ENCODE measurements around the gene UQCC3.
A peak's percentile ranks its signal among the peaks of the same experiment; 100 is the strongest.

Gene UQCC3, protein sequence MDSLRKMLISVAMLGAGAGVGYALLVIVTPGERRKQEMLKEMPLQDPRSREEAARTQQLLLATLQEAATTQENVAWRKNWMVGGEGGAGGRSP

DNA sequence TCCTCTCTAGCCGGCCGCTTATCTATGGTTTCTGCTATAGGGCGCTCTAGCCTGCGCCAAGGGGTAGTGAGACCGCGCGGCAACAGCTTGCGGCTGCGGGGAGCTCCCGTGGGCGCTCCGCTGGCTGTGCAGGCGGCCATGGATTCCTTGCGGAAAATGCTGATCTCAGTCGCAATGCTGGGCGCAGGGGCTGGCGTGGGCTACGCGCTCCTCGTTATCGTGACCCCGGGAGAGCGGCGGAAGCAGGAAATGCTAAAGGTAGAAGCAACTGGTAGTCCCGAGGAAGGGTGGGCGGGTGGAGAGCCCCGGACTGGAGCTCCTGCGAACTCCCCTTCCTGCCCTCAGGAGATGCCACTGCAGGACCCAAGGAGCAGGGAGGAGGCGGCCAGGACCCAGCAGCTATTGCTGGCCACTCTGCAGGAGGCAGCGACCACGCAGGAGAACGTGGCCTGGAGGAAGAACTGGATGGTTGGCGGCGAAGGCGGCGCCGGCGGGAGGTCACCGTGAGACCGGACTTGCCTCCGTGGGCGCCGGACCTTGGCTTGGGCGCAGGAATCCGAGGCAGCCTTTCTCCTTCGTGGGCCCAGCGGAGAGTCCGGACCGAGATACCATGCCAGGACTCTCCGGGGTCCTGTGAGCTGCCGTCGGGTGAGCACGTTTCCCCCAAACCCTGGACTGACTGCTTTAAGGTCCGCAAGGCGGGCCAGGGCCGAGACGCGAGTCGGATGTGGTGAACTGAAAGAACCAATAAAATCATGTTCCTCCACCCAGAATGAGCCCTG lies at the start of gene UQCC3, which contains the start of gene LBHD1:
Gene UQCC3, plus strand, starts transcription at position 66 of the 782 bp plus-strand sequence. Its CDS starts 73 bp downstream, at position 139.
Gene LBHD1, minus strand, starts transcription at position 660 of the 782 bp plus-strand sequence. CDS start 2,236 bp downstream, outside the sequence.
- H3K4me2 ChIP-seq (ENCODE audit: low read length) = peak within 1 kb of the TSS; percentile 99
- peaks cover 64% of the 10 kb centered on the region for H3K4me1 ChIP-seq (ENCODE audit: control insufficient read depth, low read length)
- peaks cover 45% of the 10 kb centered on the region for H3F3A ChIP-seq (ENCODE audit: control insufficient read depth, insufficient read depth)
- H3K9me3 ChIP-seq (ENCODE audit: control insufficient read depth, insufficient read depth, low read length) = no peaks in the 10 kb centered on the region
- no peaks in the 10 kb centered on the region for H3K9me2 ChIP-seq (replicated peaks; ENCODE audit: control insufficient read depth, low read length)
- peaks cover 85% of the 10 kb centered on the region for H3K79me2 ChIP-seq (ENCODE audit: control insufficient read depth, low read length)
- H4K20me1 ChIP-seq (ENCODE audit: control insufficient read depth, insufficient read depth, low read depth, low read length) = no peaks in the 10 kb centered on the region
- TF ChIP-seq EZH2phosphoT487 (IDR thresholded peaks at IDR 0.05; ENCODE audit: borderline replicate concordance, low read length) = no peak
- TF ChIP-seq, protein P1, sequence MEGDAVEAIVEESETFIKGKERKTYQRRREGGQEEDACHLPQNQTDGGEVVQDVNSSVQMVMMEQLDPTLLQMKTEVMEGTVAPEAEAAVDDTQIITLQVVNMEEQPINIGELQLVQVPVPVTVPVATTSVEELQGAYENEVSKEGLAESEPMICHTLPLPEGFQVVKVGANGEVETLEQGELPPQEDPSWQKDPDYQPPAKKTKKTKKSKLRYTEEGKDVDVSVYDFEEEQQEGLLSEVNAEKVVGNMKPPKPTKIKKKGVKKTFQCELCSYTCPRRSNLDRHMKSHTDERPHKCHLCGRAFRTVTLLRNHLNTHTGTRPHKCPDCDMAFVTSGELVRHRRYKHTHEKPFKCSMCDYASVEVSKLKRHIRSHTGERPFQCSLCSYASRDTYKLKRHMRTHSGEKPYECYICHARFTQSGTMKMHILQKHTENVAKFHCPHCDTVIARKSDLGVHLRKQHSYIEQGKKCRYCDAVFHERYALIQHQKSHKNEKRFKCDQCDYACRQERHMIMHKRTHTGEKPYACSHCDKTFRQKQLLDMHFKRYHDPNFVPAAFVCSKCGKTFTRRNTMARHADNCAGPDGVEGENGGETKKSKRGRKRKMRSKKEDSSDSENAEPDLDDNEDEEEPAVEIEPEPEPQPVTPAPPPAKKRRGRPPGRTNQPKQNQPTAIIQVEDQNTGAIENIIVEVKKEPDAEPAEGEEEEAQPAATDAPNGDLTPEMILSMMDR (IDR thresholded peaks at IDR 0.05; ENCODE audit: low read depth, low read length, poor library complexity, severe bottlenecking) = no peak
- no peaks in the 10 kb centered on the region for H3K27me3 ChIP-seq (ENCODE audit: control insufficient read depth, low read length)
- H3K4me3 ChIP-seq (ENCODE audit: low read length) = peak within 1 kb of the TSS; percentile 95
- H3K27ac ChIP-seq (ENCODE audit: low read depth, low read length) = peak within 1 kb of the TSS; percentile 92
- H3K36me3 ChIP-seq (ENCODE audit: control insufficient read depth, low read length) = peaks cover 76% of the 10 kb centered on the region

DNA sequence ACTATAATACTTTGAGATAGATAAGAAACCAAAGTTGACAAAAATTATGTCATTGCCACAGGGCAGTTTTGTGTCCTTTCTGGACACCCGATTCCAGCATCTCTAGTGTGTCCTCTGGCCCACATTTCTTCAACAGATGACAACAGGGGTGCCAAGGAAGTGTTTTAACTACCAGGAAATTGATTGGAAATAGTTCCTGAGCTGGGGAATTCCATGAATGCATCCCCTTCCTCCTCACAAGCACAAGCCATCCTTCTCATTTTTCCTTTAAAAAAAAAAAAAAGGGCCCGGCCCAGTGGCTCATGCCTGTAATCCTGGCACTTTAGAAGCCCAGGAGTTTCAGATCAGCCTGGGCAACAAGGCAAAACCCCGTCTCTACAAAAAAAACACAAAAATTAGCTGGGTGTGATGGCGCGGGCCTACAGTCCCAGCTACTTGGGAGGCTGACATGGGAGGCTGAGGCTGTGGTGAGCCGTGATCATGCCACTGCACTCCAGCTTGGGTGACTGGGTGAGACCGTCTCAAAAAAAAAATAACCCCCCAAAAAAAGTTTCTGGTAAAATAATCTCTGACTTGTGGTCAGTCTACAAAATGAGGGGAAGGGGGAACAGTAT lies 48.9 kb upstream of the UQCC3 start:
- H3K27me3 ChIP-seq (ENCODE audit: control insufficient read depth, low read length) = no peaks in the 10 kb centered on the region
- no peak overlapping the region for H3K4me3 ChIP-seq (ENCODE audit: low read length)
- peaks cover 35% of the 10 kb centered on the region for H3F3A ChIP-seq (ENCODE audit: control insufficient read depth, insufficient read depth)
- no peaks in the 10 kb centered on the region for H3K9me2 ChIP-seq (replicated peaks; ENCODE audit: control insufficient read depth, low read length)
- peaks cover 26% of the 10 kb centered on the region for H3K79me2 ChIP-seq (ENCODE audit: control insufficient read depth, low read length)
- TF ChIP-seq, protein P1 (IDR thresholded peaks at IDR 0.05; ENCODE audit: low read depth, low read length, poor library complexity, severe bottlenecking) = no peak
- no peak for TF ChIP-seq EZH2phosphoT487 (IDR thresholded peaks at IDR 0.05; ENCODE audit: borderline replicate concordance, low read length)
- no peaks in the 10 kb centered on the region for H3K9me3 ChIP-seq (ENCODE audit: control insufficient read depth, insufficient read depth, low read length)
- H3K4me2 ChIP-seq (ENCODE audit: low read length) = peak overlapping the region; percentile 91; the same call in 1 of the 2 replicates
- peaks cover 52% of the 10 kb centered on the region for H3K36me3 ChIP-seq (ENCODE audit: control insufficient read depth, low read length)
- peak overlapping the region; percentile 87 for H3K27ac ChIP-seq (ENCODE audit: low read depth, low read length)
- H3K4me1 ChIP-seq (ENCODE audit: control insufficient read depth, low read length) = peaks cover 17% of the 10 kb centered on the region
- no peaks in the 10 kb centered on the region for H4K20me1 ChIP-seq (ENCODE audit: control insufficient read depth, insufficient read depth, low read depth, low read length)

DNA sequence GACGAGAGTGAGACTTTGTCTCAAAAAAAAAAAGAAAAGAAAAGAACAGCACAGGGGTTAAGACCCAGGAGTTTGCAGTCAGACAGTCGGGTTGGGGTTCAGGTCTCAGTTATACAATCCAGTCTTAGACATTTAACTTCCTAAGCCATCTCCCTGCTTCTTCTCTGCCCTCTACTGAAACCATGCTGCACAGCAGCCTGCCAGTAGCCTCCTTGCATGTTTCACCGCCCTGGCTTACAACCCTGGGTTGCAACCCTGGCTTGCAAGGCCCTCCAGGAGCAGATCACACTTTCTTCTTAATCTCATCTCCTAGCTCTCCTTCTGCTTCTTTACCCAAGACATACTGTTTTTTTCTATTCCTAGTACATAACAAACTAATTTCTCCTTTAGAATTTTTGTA lies 43.8 kb upstream of the UQCC3 start:
- Histone ChIP-seq H3K36me3 (ENCODE audit: control insufficient read depth, low read length) (peaks cover 76% of the 10 kb centered on the region), H3K9me2 (replicated peaks; ENCODE audit: control insufficient read depth, low read length) (no peaks in the 10 kb centered on the region), H4K20me1 (ENCODE audit: control insufficient read depth, insufficient read depth, low read depth, low read length) (no peaks in the 10 kb centered on the region), H3K9me3 (ENCODE audit: control insufficient read depth, insufficient read depth, low read length) (no peaks in the 10 kb centered on the region), H3K4me3 (ENCODE audit: low read length) (no peak overlapping the region), H3K4me1 (ENCODE audit: control insufficient read depth, low read length) (no peaks in the 10 kb centered on the region), H3K27me3 (ENCODE audit: control insufficient read depth, low read length) (no peaks in the 10 kb centered on the region), H3K79me2 (ENCODE audit: control insufficient read depth, low read length) (no peaks in the 10 kb centered on the region), H3K27ac (ENCODE audit: low read depth, low read length) (no peak overlapping the region), H3F3A (ENCODE audit: control insufficient read depth, insufficient read depth) (peaks cover 16% of the 10 kb centered on the region), H3K4me2 (ENCODE audit: low read length) (no peak overlapping the region)
- TF ChIP-seq EZH2phosphoT487 (IDR thresholded peaks at IDR 0.05; ENCODE audit: borderline replicate concordance, low read length) = no peak
- TF ChIP-seq, protein P1 (IDR thresholded peaks at IDR 0.05; ENCODE audit: low read depth, low read length, poor library complexity, severe bottlenecking) = no peak
